HEK293 (cell line): Measurements from ENCODE around the gene FYB1.

Experiments
- CTCF ChIA-PET: fragments of 350-600 bp; formaldehyde crosslinking; extraction: SDS; loops from one replicate; lab custom pipeline; 2021; ENCODE audit warnings: antibody characterized with exemption; lab: Yijun Ruan, JAX
- POLR2A ChIA-PET: fragments of 300-600 bp; formaldehyde crosslinking; extraction: SDS; loops from one replicate; lab custom pipeline; 2020; ENCODE audit warnings: antibody characterized with exemption, inconsistent platforms; lab: Yijun Ruan, JAX
- H3K27ac ChIP-seq: fragments of 200-500 bp; sonication (Bioruptor generic); 2 replicates; pipeline ENCODE4 v1.5.1; 2014; ENCODE audit warnings: low read depth, low read length, control low read depth, inconsistent platforms; ENCODE audit errors: extremely low read depth
- H3K36me3 ChIP-seq, 2 experiments: fragments of 200-500 bp in 1 of 2; sonication (Bioruptor generic) in 1 of 2; 1 replicate in 1 of 2; 2 replicates in 1 of 2; pipeline ENCODE4 v1.5.1; 2014 to 2017; ENCODE audit warnings: inconsistent platforms in 2 of 2, low read length in 2 of 2; ENCODE audit not compliant: control insufficient read depth in 2 of 2, insufficient read depth in 1 of 2
- H3K4me1 ChIP-seq: fragments of 200-500 bp; sonication (Bioruptor generic); 2 replicates; pipeline ENCODE4 v1.5.1; 2014; ENCODE audit warnings: mild to moderate bottlenecking, low read length, inconsistent platforms; ENCODE audit not compliant: control insufficient read depth, insufficient read depth
- H3K4me3 ChIP-seq: 2 replicates; pipeline ENCODE4 v1.5.1; 2011; ENCODE audit warnings: low read depth, mild to moderate bottlenecking, control low read depth, low read length, moderate library complexity
- H3K9me3 ChIP-seq: fragments of 200-500 bp; sonication (Bioruptor generic); 2 replicates; pipeline ENCODE4 v1.5.1; 2014; ENCODE audit warnings: low read depth, low read length, inconsistent platforms; ENCODE audit not compliant: control insufficient read depth, insufficient read depth
- GLIS1 ChIP-seq: fragments of 450-650 bp; formaldehyde crosslinking; IDR thresholded peaks from 2 replicates; pipeline ENCODE4 v1.5.1; 2016; ENCODE audit warnings: missing biosample characterization, missing genetic modification characterization
- OVOL3 ChIP-seq: fragments of 450-650 bp; formaldehyde crosslinking; IDR thresholded peaks from 2 replicates; pipeline ENCODE4 v1.5.1; 2016; ENCODE audit warnings: missing biosample characterization, missing genetic modification characterization
- SCRT1 ChIP-seq: fragments of 450-650 bp; formaldehyde crosslinking; IDR thresholded peaks from 2 replicates; pipeline ENCODE4 v1.5.1; 2016; ENCODE audit warnings: missing biosample characterization, missing genetic modification characterization, borderline replicate concordance
- YY1 ChIP-seq: fragments of 450-650 bp; formaldehyde crosslinking; IDR thresholded peaks from 2 replicates; pipeline ENCODE4 v1.5.1; 2018; ENCODE audit warnings: missing biosample characterization, missing genetic modification characterization
- ZFP3 ChIP-seq: fragments of 450-650 bp; formaldehyde crosslinking; IDR thresholded peaks from 2 replicates; pipeline ENCODE4 v1.5.1; 2016; ENCODE audit warnings: low read depth, missing biosample characterization, missing genetic modification characterization
- ZNF239 ChIP-seq: fragments of 450-650 bp; formaldehyde crosslinking; IDR thresholded peaks from 2 replicates; pipeline ENCODE4 v1.5.1; 2016; ENCODE audit warnings: missing biosample characterization, missing genetic modification characterization
- ZNF248 ChIP-seq: fragments of 450-650 bp; formaldehyde crosslinking; IDR thresholded peaks from 2 replicates; pipeline ENCODE4 v1.5.1; 2017; ENCODE audit warnings: missing biosample characterization, missing genetic modification characterization
- ZNF426 ChIP-seq: fragments of 450-650 bp; formaldehyde crosslinking; IDR thresholded peaks from 2 replicates; pipeline ENCODE4 v1.5.1; 2017; ENCODE audit warnings: missing biosample characterization, missing genetic modification characterization, mild to moderate bottlenecking, inconsistent platforms, moderate library complexity
- ZNF48 ChIP-seq: fragments of 450-650 bp; formaldehyde crosslinking; IDR thresholded peaks from 2 replicates; pipeline ENCODE4 v1.5.1; 2016; ENCODE audit warnings: missing biosample characterization, missing genetic modification characterization
- ZNF585B ChIP-seq: fragments of 450-650 bp; formaldehyde crosslinking; IDR thresholded peaks from 2 replicates; pipeline ENCODE4 v1.5.1; 2016; ENCODE audit warnings: missing biosample characterization, missing genetic modification characterization
- ZNF596 ChIP-seq: fragments of 450-650 bp; IDR thresholded peaks from 2 replicates; pipeline ENCODE4 v1.5.0; 2018; ENCODE audit warnings: missing biosample characterization, mild to moderate bottlenecking, missing genetic modification characterization, moderate library complexity
- ZNF623 ChIP-seq: fragments of 450-650 bp; formaldehyde crosslinking; IDR thresholded peaks from 2 replicates; pipeline ENCODE4 v1.5.1; 2016; ENCODE audit warnings: missing biosample characterization, missing genetic modification characterization
- ZNF843 ChIP-seq: fragments of 450-650 bp; formaldehyde crosslinking; IDR thresholded peaks from 2 replicates; pipeline ENCODE4 v1.5.1; 2016; ENCODE audit warnings: missing biosample characterization, missing genetic modification characterization
- TF ChIP-seq, protein P1 (sequence below): fragments of 450-650 bp; formaldehyde crosslinking; IDR thresholded peaks from 2 replicates; pipeline ENCODE4 v1.5.0; 2017; ENCODE audit warnings: missing biosample characterization, missing genetic modification characterization, borderline replicate concordance
- TF ChIP-seq, protein P2 (sequence below): fragments of 450-650 bp; formaldehyde crosslinking; IDR thresholded peaks from 2 replicates; pipeline ENCODE4 v1.5.1; 2016; ENCODE audit warnings: missing biosample characterization, missing genetic modification characterization
- TF ChIP-seq, protein P3 (sequence below): fragments of 450-650 bp; formaldehyde crosslinking; IDR thresholded peaks from 2 replicates; pipeline ENCODE4 v1.5.1; 2017; ENCODE audit warnings: missing biosample characterization, mild to moderate bottlenecking, missing genetic modification characterization, moderate library complexity
- TF ChIP-seq, protein P4 (sequence below): fragments of 450-650 bp; formaldehyde crosslinking; IDR thresholded peaks from 2 replicates; pipeline ENCODE4 v1.5.1; 2017; ENCODE audit warnings: missing biosample characterization, missing genetic modification characterization
- TF ChIP-seq, protein P5 (sequence below): fragments of 450-650 bp; formaldehyde crosslinking; conservative IDR thresholded peaks from 2 replicates; pipeline ENCODE4 v1.5.1; 2016; ENCODE audit warnings: low read depth, missing biosample characterization, missing genetic modification characterization
- TF ChIP-seq, protein P6 (sequence below): fragments of 450-650 bp; formaldehyde crosslinking; IDR thresholded peaks from 2 replicates; pipeline ENCODE4 v1.5.1; 2016; ENCODE audit warnings: missing biosample characterization, missing genetic modification characterization, borderline replicate concordance

The FYB1 gene

DNA sequence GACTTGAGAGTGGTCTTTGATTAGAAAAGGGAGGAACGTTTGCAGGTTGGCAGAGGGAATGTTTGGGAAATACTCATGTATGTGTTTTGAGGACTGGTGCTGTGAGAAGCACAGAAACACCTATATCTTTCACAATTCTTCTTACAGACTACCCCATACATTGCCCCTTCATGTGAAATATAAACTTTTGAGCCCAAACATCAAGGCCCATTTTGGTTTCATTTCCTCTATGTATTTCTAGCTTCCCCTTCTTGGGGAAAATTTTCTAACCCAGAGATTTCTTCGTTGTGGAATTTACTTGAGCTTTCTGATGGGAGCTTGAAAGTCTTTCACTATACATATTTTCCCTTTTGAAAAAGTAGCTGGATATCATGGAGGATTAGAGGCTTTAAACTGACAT lies 67.6 kb downstream of the FYB1 start:
- ChIA-PET CTCF (interaction anchor here (0.7 to 1.1 kb wide), 2 partner anchors 60 to 420 kb away, joined by 3 read pairs; no protein-coding TSS in a partner anchor), POLR2A (no interaction called here)
- Histone ChIP-seq H3K4me3 (no peak overlapping the region), H3K27ac (no peak overlapping the region), H3K4me1 (no peaks in the 10 kb centered on the region), H3K9me3 (no peaks in the 10 kb centered on the region), H3K36me3 (no peaks in the 10 kb centered on the region)
- TF ChIP-seq, protein P1, sequence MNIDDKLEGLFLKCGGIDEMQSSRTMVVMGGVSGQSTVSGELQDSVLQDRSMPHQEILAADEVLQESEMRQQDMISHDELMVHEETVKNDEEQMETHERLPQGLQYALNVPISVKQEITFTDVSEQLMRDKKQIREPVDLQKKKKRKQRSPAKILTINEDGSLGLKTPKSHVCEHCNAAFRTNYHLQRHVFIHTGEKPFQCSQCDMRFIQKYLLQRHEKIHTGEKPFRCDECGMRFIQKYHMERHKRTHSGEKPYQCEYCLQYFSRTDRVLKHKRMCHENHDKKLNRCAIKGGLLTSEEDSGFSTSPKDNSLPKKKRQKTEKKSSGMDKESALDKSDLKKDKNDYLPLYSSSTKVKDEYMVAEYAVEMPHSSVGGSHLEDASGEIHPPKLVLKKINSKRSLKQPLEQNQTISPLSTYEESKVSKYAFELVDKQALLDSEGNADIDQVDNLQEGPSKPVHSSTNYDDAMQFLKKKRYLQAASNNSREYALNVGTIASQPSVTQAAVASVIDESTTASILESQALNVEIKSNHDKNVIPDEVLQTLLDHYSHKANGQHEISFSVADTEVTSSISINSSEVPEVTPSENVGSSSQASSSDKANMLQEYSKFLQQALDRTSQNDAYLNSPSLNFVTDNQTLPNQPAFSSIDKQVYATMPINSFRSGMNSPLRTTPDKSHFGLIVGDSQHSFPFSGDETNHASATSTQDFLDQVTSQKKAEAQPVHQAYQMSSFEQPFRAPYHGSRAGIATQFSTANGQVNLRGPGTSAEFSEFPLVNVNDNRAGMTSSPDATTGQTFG (tag by site-specific recombination): no peak
- TF ChIP-seq, protein P2, sequence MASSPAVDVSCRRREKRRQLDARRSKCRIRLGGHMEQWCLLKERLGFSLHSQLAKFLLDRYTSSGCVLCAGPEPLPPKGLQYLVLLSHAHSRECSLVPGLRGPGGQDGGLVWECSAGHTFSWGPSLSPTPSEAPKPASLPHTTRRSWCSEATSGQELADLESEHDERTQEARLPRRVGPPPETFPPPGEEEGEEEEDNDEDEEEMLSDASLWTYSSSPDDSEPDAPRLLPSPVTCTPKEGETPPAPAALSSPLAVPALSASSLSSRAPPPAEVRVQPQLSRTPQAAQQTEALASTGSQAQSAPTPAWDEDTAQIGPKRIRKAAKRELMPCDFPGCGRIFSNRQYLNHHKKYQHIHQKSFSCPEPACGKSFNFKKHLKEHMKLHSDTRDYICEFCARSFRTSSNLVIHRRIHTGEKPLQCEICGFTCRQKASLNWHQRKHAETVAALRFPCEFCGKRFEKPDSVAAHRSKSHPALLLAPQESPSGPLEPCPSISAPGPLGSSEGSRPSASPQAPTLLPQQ: no peak
- no peak for TF ChIP-seq SCRT1
- no peak for TF ChIP-seq ZNF48 (tag by site-specific recombination)
- TF ChIP-seq YY1 (tag by site-specific recombination): no peak

DNA sequence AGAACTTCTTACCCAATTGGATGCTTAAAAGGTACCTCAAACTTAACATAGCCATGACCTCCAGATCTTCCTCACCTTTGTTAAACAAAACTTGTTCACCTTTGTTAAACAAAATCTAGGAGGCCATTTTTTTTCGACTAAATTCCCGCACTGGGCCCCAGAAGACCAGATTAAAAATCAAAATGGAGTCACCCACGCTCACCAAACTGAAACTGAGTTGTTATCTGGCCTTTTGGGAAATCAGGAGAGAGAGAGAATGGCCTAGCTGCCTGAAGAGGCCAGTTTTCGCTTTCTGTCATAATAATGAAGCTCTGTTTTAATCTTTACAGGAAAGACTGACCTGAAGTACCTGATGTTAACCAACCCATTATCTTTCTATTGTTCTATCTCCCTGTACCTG lies 69.4 kb downstream of the FYB1 start:
- Histone ChIP-seq H3K27ac (no peak overlapping the region), H3K4me1 (no peaks in the 10 kb centered on the region), H3K36me3 (no peaks in the 10 kb centered on the region), H3K4me3 (no peak overlapping the region), H3K9me3 (no peaks in the 10 kb centered on the region)
- ChIA-PET CTCF (interaction anchor here (0.7 to 1.0 kb wide), 2 partner anchors 15 to 232 kb away, joined by 3 to 4 read pairs; no protein-coding TSS in a partner anchor), POLR2A (no interaction called here)
- TF ChIP-seq ZFP3 (tag by site-specific recombination) (no peak), ZNF623 (no peak), GLIS1 (tag by site-specific recombination) (no peak), ZNF426 (tag by site-specific recombination) (no peak), ZNF239 (no peak), ZNF585B (no peak), OVOL3 (tag by site-specific recombination) (no peak), ZNF843 (tag by site-specific recombination) (no peak), ZNF596 (tag by site-specific recombination) (no peak), ZNF248 (tag by site-specific recombination) (no peak)
- TF ChIP-seq, protein P2: no peak
- TF ChIP-seq, protein P3, sequence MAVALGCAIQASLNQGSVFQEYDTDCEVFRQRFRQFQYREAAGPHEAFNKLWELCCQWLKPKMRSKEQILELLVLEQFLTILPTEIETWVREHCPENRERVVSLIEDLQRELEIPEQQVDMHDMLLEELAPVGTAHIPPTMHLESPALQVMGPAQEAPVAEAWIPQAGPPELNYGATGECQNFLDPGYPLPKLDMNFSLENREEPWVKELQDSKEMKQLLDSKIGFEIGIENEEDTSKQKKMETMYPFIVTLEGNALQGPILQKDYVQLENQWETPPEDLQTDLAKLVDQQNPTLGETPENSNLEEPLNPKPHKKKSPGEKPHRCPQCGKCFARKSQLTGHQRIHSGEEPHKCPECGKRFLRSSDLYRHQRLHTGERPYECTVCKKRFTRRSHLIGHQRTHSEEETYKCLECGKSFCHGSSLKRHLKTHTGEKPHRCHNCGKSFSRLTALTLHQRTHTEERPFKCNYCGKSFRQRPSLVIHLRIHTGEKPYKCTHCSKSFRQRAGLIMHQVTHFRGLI: no peak
- TF ChIP-seq, protein P4, sequence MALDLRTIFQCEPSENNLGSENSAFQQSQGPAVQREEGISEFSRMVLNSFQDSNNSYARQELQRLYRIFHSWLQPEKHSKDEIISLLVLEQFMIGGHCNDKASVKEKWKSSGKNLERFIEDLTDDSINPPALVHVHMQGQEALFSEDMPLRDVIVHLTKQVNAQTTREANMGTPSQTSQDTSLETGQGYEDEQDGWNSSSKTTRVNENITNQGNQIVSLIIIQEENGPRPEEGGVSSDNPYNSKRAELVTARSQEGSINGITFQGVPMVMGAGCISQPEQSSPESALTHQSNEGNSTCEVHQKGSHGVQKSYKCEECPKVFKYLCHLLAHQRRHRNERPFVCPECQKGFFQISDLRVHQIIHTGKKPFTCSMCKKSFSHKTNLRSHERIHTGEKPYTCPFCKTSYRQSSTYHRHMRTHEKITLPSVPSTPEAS: no peak
- TF ChIP-seq, protein P5, sequence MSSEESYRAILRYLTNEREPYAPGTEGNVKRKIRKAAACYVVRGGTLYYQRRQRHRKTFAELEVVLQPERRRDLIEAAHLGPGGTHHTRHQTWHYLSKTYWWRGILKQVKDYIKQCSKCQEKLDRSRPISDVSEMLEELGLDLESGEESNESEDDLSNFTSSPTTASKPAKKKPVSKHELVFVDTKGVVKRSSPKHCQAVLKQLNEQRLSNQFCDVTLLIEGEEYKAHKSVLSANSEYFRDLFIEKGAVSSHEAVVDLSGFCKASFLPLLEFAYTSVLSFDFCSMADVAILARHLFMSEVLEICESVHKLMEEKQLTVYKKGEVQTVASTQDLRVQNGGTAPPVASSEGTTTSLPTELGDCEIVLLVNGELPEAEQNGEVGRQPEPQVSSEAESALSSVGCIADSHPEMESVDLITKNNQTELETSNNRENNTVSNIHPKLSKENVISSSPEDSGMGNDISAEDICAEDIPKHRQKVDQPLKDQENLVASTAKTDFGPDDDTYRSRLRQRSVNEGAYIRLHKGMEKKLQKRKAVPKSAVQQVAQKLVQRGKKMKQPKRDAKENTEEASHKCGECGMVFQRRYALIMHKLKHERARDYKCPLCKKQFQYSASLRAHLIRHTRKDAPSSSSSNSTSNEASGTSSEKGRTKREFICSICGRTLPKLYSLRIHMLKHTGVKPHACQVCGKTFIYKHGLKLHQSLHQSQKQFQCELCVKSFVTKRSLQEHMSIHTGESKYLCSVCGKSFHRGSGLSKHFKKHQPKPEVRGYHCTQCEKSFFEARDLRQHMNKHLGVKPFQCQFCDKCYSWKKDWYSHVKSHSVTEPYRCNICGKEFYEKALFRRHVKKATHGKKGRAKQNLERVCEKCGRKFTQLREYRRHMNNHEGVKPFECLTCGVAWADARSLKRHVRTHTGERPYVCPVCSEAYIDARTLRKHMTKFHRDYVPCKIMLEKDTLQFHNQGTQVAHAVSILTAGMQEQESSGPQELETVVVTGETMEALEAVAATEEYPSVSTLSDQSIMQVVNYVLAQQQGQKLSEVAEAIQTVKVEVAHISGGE (tag by site-specific recombination): no peak
- TF ChIP-seq, protein P6, sequence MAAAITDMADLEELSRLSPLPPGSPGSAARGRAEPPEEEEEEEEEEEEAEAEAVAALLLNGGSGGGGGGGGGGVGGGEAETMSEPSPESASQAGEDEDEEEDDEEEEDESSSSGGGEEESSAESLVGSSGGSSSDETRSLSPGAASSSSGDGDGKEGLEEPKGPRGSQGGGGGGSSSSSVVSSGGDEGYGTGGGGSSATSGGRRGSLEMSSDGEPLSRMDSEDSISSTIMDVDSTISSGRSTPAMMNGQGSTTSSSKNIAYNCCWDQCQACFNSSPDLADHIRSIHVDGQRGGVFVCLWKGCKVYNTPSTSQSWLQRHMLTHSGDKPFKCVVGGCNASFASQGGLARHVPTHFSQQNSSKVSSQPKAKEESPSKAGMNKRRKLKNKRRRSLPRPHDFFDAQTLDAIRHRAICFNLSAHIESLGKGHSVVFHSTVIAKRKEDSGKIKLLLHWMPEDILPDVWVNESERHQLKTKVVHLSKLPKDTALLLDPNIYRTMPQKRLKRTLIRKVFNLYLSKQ (tag by site-specific recombination): no peak
